HG02588 (cell line): Measurements from ENCODE around the gene TOP2B.

ENCODE experiments used
- ATAC-seq: cut with Tn5 transposase; IDR thresholded peaks from one replicate; pipeline ENCODE4 v1.9.1; 2021; ENCODE audit warnings: mild to moderate bottlenecking, moderate library complexity; ENCODE audit not compliant: unreplicated experiment

Gene TOP2B

DNA sequence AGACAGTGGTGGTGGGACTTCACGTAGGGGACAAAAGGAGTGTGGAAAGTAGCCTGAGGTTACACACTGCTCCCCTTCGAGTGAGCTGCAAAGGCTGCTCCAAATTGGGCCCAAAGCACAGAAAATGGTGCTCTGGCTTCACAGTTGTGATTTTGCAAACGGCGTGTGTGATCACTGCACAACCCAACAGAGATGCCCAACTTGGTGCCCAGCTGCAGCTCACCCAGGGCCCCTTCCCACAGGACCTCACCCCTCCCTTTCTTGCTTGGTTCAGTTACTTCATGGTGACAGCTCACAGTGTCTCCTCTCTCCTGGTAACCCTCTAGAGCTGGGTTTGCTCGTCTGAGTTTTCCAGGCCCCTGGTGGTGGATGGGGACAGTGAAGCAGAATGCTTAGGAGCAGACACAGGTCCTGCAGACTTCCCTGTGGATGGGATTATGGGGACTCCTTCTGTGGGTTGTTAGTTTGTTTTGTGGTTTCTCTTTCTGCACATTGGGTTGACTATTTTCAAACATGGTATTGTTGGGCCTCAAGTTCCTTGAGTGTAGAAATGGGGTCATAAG, 98.3 kb downstream of the TOP2B start:
- ATAC-seq, result no peak

DNA sequence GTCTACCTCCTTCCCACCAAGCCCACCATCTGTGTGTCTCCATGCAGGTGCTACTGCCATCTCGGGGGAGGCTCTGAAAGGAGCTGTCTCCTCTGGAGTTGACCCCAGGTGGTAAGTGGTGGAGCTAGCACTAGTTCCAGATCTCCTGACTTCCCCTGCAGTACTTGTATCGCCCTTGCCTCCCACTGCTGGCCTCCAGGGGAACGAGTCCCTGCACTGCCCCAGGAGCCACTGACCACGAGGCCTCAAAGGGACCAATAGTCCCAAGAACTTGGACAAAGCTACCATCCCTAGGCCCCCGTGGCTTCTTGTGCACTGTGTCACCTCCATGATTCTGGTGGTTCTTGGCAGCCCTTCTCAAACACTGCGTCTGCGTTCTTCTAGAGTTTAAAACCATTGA, 98.9 kb downstream of the TOP2B start:
- ATAC-seq, result no peak

DNA sequence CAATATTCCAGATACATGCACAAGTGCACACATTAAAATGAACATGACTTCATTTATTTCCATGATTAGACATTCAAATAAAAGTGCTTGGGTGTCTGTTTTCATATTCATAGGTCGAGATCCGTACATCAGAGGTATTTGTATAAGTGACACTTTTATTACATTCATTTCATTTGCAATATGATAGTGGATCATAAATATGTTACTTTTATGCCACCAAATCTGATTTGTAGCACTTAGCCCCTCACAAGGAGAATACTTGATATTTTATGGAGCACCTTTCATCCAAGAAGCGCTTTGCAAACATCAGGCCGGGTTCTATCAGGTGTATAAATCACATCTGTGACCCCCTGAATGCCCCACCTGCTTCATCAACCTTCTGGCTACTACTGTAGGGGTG, 100.6 kb downstream of the TOP2B start:
- ATAC-seq, result no peak

DNA sequence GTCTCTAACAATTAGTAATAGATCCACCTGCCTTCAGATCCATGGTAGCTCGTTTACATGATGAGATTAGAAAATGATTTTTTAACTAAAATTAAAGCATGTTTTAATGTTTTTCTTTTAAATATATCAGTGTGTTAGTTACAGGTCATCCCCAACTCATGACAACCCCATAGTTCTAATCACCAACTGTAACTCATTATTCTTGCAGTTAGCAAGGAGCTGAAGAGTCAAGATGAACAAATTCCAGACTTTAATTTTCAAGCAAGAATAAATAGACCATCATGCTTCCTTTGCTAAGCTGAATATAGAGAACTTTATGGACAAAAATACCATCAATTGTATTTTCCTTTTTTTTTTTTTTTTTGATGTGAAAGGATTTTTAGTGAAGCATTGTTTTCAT, 101.1 kb downstream of the TOP2B start:
- ATAC-seq, result no peak

DNA sequence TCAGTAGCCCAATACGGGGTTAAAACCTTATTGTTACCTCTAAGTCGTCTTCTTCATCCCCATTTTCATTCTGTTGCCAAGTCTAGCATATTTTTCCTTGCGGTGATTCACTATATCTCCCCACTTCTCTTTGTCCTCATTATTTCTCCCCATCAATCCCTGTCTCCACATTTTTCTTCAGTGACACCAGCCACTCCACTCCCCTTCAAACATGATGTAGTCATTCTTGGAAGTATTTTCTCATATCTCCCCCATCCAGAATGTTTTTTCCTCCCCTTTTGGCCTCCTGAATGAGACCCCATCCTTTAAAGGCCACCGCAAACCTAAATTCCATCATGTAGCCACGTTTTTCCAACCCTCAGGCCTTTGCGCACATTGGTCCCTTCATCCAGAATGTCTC, 105.9 kb downstream of the TOP2B start:
- ATAC-seq, result no peak

DNA sequence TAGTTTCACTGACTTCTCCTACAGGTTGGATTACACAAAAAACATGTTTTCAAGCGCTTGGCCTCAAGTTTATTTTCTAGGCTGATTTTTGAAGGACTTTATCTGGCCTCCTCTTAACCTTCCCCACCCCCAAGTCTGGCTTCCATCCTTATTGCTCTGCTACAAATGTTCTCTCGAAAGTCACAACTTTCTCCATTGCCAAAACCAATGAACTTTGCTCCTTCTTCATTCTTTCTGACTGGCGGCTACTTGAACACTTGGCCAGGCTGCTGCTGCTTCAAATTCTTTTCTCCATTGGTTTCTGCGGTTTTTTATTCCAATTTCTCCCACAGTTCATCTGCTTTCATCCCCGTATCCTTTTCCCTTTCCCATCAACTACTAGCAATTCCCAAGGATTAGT, 106.6 kb downstream of the TOP2B start:
- no peak for ATAC-seq

DNA sequence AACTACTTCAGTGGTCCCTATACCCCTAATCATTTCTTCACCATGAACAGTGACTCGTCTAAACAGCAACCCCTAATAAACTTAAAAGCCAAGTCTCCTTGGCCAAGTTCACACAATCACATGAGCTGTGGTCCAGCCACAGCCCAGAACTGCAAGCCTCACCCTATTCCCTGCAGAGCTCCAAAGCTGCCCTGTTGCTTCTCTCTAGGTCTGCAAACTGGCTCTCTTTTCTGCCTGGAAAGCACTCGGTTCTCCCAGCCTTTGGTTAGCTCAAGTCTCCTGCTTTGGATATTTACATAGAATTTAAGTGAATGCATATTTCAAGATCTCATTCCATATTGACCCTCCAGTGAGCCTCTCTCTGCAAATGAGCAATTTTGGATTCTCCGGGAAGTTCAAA, 107.0 kb downstream of the TOP2B start:
- ATAC-seq, result no peak

DNA sequence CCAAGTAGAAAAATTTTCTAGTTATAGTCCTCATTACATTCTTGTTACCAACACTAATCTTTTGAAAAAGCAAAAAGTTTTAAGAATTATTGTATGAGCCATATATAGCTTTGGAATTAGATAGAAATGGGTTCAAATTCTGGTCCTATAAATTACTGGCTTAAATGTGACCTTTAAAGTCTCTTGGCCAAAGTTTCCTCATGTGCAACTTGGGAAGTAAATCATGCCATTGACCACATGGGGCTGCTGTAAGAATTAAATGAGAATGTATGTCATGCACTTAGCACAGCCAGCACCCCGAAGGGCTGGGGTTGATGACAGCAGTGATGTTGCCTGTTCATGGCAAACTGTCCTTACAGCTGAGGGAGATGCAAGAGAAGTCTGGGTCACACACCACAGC, 108.3 kb downstream of the TOP2B start:
- no peak for ATAC-seq

DNA sequence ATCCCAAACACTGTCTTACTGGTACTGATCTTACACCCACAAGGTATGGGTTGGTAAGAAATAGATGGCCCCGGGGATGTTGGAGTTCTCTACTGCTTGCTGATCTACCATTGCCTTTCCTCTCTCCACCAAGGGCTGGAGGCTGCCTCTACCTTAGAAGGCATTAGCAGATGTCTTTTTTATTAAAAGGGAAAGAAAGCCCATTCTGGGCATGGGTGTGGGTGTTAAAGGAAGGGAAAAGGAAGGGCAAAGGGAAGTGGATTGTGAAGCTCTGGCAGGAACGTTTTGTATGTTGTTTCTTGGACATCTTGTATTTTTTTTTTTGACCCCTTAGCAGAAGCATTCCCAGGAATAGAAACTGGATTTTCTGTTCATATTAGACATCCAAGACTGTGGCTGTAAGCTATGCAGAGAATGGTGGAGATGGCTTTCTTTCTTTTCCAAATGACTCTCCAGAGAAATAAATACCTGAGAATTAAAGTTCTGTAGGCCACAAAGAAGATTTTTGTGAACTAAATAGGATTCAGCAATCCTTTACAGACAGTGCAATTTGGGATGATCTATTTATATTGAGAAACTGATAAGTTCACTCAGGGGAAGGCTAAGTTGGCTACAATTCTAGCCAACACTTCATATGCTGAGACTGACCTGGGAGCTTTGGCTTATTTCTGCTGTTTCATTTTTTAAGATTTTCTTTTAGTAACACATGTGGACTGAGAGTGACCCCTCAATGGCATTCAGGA, 108.8 kb downstream of the TOP2B start:
- ATAC-seq, result no peak

DNA sequence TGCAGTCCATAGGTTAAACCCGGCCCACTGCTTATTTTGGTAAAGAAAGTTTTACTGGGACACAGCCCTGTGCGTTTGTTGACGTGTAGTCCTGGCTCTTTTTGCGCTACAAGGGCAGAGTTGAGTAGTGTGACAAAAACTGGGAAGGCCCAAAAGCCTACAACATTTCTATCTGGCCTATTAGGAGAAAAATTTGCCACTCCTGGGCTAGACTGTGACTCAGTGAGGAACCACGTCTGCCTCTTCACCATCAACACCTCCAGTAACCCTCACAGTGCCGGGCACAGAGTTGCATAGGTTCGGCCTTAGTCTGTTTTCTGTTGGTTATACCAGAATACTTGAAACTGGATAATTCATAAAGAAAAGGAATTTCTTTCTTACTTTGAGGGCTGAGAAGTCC, 110.3 kb downstream of the TOP2B start:
- no peak for ATAC-seq

DNA sequence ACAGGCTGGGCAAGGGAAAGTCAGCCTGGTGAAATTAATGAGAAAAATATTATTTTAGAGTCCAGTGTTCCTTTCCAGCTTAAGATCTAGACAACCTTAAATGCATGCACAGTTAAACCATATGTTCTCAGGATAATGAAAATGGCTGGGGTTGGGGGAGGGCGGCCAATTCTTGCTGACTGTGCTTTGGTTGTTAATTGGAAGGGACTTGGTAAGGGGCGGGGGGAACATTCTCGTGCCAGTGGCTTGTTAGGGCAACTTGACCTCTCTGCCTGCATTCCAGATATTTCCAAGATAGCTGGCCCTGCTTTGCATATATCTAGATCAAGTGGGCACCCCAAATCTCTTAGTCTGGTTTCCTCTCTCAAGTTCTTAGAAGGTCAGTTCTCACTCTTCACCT, 112.5 kb downstream of the TOP2B start:
- no peak for ATAC-seq

DNA sequence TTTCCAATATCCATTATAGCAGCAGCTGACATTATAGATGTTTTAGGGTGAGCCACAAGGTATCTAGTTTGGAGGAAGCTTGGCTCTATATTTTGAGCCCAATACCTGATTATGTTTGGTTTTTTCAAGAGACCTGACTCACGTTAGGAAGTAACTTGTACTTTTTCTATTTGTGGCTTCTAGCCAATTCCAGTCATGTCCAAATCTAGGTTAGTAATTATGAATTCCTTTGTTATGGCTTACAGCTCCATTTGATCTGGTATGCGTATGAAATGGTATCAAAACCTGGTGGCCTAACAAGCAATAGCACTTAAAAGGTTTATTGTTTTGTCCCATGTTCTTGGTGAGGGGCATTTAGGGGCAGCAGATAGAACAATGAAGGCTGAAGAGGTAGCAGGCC, 115.9 kb downstream of the TOP2B start:
- no peak for ATAC-seq

DNA sequence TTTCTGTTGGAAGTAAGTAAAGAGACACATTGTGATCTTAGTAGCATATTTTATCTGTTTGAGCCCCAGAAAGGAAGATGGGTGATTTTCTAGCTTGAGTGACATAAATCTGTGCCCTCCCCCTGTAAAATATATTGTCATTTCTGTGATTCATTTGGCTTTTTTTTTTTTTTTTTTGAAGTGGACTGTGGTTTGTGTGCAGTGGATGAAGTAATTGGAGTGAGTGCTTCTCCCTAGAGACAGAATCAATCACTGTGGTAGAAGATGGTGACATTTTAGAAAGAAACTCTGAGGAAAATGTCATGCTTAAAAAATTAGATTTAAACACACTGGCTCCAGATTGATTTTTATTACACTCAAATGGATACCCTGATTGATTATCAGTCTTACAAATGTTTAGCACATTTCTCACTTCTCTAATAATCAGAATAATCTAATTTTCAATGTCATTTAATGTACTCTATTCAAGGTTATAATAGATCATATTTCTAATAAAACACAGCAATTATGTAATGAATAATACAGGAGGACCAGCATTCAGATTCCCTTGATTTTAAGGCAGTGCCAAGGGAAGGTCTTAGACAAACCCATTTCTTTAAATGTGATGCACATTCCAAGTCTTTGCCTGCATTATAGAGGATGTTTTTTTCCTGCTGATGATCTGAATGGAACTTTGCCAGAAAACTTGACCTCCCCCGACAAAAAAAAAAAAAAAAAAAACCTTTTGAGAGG, 116.6 kb downstream of the TOP2B start:
- no peak for ATAC-seq
